ENCODE data around the gene RUNX2. TPM values are rescaled to one million over a fixed set of nuclear protein-coding genes. Genes with fewer than 3 reads are reported as not detected.

RUNX2 gene
- total RNA-seq, 2 experiments from 2014 or later: 0.27 to 0.44 TPM

DNA sequence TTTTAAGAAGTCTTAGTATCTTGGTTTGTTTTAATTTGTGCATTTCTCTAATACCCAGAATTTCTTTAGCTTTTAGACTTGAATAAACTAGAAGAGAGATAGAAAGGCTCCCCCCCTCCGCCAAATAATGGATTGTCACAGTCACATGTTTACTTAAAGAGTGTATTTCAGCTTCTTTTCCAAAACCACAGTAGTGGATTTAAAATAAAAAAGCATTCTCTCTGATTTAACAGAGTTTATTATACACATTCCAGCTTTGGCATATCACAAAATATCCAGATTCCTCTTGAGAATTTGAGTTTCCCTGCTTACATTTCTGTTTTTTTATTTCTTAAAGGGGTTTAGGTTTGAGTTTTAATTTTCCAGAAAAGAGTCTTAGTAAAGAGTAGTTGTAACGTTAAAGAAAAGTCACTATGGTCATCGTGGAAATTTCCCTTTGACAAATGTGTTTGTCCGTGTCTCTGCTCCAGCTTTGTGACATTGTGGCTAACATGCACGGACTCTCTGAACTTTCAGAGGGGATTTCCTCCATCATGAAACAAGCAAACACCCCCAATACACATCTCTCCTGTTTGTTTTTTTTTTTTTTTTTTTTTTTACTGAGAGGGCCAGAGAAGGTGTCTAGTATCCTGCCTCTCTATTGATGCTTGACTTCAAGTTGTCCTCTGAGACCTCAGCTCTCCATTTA is 163.1 kb downstream of the RUNX2 start:
- BruUV-seq (replicated peaks): no TSS peak
- DNase-seq (ENCODE audit: low spot score): no peak
- no peak for TF ChIP-seq EZH2phosphoT487 (IDR thresholded peaks at IDR 0.05; ENCODE audit: borderline replicate concordance, low read depth, low read length)
- TF ChIP-seq, protein P1, sequence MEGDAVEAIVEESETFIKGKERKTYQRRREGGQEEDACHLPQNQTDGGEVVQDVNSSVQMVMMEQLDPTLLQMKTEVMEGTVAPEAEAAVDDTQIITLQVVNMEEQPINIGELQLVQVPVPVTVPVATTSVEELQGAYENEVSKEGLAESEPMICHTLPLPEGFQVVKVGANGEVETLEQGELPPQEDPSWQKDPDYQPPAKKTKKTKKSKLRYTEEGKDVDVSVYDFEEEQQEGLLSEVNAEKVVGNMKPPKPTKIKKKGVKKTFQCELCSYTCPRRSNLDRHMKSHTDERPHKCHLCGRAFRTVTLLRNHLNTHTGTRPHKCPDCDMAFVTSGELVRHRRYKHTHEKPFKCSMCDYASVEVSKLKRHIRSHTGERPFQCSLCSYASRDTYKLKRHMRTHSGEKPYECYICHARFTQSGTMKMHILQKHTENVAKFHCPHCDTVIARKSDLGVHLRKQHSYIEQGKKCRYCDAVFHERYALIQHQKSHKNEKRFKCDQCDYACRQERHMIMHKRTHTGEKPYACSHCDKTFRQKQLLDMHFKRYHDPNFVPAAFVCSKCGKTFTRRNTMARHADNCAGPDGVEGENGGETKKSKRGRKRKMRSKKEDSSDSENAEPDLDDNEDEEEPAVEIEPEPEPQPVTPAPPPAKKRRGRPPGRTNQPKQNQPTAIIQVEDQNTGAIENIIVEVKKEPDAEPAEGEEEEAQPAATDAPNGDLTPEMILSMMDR (conservative IDR thresholded peaks at IDR 0.05; ENCODE audit: low read length): no peak
- Histone ChIP-seq H3K27ac (ENCODE audit: low read depth, low read length, poor library complexity, severe bottlenecking) (no peak overlapping the region), H3K4me1 (ENCODE audit: insufficient read depth, low read length, poor library complexity, severe bottlenecking) (no peaks in the 10 kb centered on the region), H4K20me1 (ENCODE audit: insufficient read depth, low read length) (no peaks in the 10 kb centered on the region), H3K9me3 (ENCODE audit: low read length) (no peaks in the 10 kb centered on the region), H2AFZ (ENCODE audit: low read length) (no peak overlapping the region), H3K36me3 (ENCODE audit: insufficient read depth, low read length) (no peaks in the 10 kb centered on the region), H3K9me2 (ENCODE audit: insufficient read depth, low read length) (no peaks in the 10 kb centered on the region), H3K79me2 (ENCODE audit: insufficient read depth, low read depth, low read length) (no peaks in the 10 kb centered on the region), H3K4me2 (ENCODE audit: low read length) (no peak overlapping the region), H3K4me3 (ENCODE audit: low read depth, low read length, poor library complexity, severe bottlenecking) (no peak overlapping the region)
- CTCF ChIA-PET (ENCODE audit: unreplicated experiment): no interaction called here
- POLR2A ChIA-PET: interaction anchor here (0.6 to 0.7 kb wide), 2 partner anchors 54 to 150 kb away, joined by 5 read pairs; no protein-coding TSS in a partner anchor
- intact Hi-C loops (cut with micrococcal nuclease; ENCODE audit: unreplicated experiment): no loop called here

DNA sequence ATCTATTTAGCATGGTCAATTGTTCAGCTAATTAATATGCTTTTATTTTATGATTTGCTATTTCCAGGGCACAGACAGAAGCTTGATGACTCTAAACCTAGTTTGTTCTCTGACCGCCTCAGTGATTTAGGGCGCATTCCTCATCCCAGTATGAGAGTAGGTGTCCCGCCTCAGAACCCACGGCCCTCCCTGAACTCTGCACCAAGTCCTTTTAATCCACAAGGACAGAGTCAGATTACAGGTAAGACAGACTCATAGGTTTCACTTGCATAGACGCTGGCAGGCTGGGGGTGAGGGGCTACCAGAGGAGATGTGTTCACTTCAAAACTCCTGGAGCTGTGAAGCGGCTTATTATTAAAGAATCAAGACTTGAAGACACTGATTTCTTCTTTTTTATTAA is 163.7 kb downstream of the RUNX2 start:
- no peak for DNase-seq (ENCODE audit: low spot score)
- ChIA-PET POLR2A (interaction anchor here (0.6 kb wide), 1 partner anchor 53 kb away, joined by 5 read pairs; no protein-coding TSS in a partner anchor), CTCF (ENCODE audit: unreplicated experiment) (no interaction called here)
- Histone ChIP-seq H3K9me3 (ENCODE audit: low read length) (no peaks in the 10 kb centered on the region), H3K79me2 (ENCODE audit: insufficient read depth, low read depth, low read length) (no peaks in the 10 kb centered on the region), H4K20me1 (ENCODE audit: insufficient read depth, low read length) (no peaks in the 10 kb centered on the region), H2AFZ (ENCODE audit: low read length) (no peak overlapping the region), H3K36me3 (ENCODE audit: insufficient read depth, low read length) (no peaks in the 10 kb centered on the region), H3K27ac (ENCODE audit: low read depth, low read length, poor library complexity, severe bottlenecking) (no peak overlapping the region), H3K4me3 (ENCODE audit: low read depth, low read length, poor library complexity, severe bottlenecking) (no peak overlapping the region), H3K4me1 (ENCODE audit: insufficient read depth, low read length, poor library complexity, severe bottlenecking) (no peaks in the 10 kb centered on the region), H3K4me2 (ENCODE audit: low read length) (no peak overlapping the region), H3K9me2 (ENCODE audit: insufficient read depth, low read length) (no peaks in the 10 kb centered on the region)
- TF ChIP-seq, protein P1 (conservative IDR thresholded peaks at IDR 0.05; ENCODE audit: low read length): no peak
- no peak for TF ChIP-seq EZH2phosphoT487 (IDR thresholded peaks at IDR 0.05; ENCODE audit: borderline replicate concordance, low read depth, low read length)
- no TSS peak for BruUV-seq (replicated peaks)
- intact Hi-C loops (cut with micrococcal nuclease; ENCODE audit: unreplicated experiment): no loop called here

DNA sequence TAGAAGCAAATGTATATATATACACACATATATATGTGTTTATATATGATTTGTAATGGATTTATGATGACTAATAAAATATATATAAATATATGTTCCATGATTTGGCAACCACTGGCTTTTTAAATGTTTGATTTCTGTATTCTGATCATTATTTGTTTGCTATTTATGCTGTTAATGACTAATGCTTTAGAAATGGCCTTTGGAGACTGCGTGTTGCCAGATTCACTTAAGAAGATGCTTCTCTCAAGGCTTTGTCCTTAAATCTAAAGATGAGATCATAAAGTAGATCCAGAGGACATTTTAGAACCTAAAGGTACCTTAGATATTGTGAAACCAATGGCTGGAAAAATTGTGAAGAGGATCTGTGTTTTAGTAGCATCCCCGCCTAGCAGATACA is 165.6 kb downstream of the RUNX2 start:
- intact Hi-C loops (cut with micrococcal nuclease; ENCODE audit: unreplicated experiment): no loop called here
- no peak overlapping the region for H3K4me2 ChIP-seq (ENCODE audit: low read length)
- H2AFZ ChIP-seq (ENCODE audit: low read length): no peak overlapping the region
- TF ChIP-seq, protein P1 (conservative IDR thresholded peaks at IDR 0.05; ENCODE audit: low read length): no peak
- no peak for DNase-seq (ENCODE audit: low spot score)
- no peaks in the 10 kb centered on the region for H4K20me1 ChIP-seq (ENCODE audit: insufficient read depth, low read length)
- no peaks in the 10 kb centered on the region for H3K9me2 ChIP-seq (ENCODE audit: insufficient read depth, low read length)
- BruUV-seq (replicated peaks): no TSS peak
- ChIA-PET CTCF (ENCODE audit: unreplicated experiment) (no interaction called here), POLR2A (no interaction called here)
- H3K27ac ChIP-seq (ENCODE audit: low read depth, low read length, poor library complexity, severe bottlenecking): no peak overlapping the region
- H3K9me3 ChIP-seq (ENCODE audit: low read length): no peaks in the 10 kb centered on the region
- H3K4me1 ChIP-seq (ENCODE audit: insufficient read depth, low read length, poor library complexity, severe bottlenecking): no peaks in the 10 kb centered on the region
- no peak overlapping the region for H3K4me3 ChIP-seq (ENCODE audit: low read depth, low read length, poor library complexity, severe bottlenecking)
- no peaks in the 10 kb centered on the region for H3K36me3 ChIP-seq (ENCODE audit: insufficient read depth, low read length)
- no peaks in the 10 kb centered on the region for H3K79me2 ChIP-seq (ENCODE audit: insufficient read depth, low read depth, low read length)

Measured in OCI-LY7 (cell line).